ENCODE data around the gene NECTIN4. TPM values are rescaled to one million over a fixed set of nuclear protein-coding genes. Genes with fewer than 3 reads are reported as not detected.

NECTIN4 gene
- total and polyA plus RNA-seq, 10 of the 15 experiments (the other 5 are each of a cell fraction or from before 2014, with no cell fraction given): 2.8 to 8.7 (median 3.7) TPM

DNA sequence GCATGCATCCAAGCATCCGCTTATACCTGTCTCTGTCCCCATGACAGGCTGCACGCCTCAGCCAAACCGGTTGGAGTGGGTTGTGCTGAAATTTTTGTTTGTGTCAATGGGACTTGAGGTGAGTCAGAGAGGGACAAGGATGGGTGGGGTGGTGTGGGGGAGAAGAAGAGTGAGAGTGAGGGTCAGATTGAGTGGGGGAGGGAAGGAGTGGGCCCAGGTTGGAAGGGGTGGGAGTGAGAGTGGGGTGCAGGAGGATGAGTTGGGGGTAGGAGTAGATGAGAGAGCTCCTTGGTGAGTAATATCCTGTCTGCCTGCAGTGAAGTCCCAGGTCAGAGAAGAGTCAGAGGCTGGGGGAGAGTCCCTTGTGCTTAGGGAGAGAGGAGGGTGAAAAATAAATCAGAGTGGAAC is 3.3 kb upstream of the NECTIN4 start:
- BruUV-seq (replicated peaks): no TSS peak
- in situ Hi-C loops (cut with MboI): no loop called here
- Histone ChIP-seq H3K36me3 (ENCODE audit: control insufficient read depth in 2 of 2, insufficient read depth in 2 of 2, low read length in 1 of 2) (no peaks in the 10 kb centered on the region), H3K9me3 (replicated peaks; ENCODE audit: control insufficient read depth, insufficient read depth, low read length) (no peaks in the 10 kb centered on the region), H3K4me3 (no peak overlapping the region), H3K4me2 (ENCODE audit: control insufficient read depth, insufficient read depth) (no peak overlapping the region), H3K27me3 (replicated peaks in 1 of 2; ENCODE audit: control insufficient read depth in 2 of 2, insufficient read depth in 2 of 2, low read length in 1 of 2) (no peaks in the 10 kb centered on the region), H3K4me1 (ENCODE audit: control insufficient read depth, insufficient read depth, low read length) (peaks cover 30% of the 10 kb centered on the region), H3K79me2 (ENCODE audit: control insufficient read depth, insufficient read depth, low read length) (no peaks in the 10 kb centered on the region), H3K27ac (ENCODE audit: control insufficient read depth, insufficient read depth) (no peak overlapping the region), H4K20me1 (ENCODE audit: control insufficient read depth, insufficient read depth) (no peaks in the 10 kb centered on the region), H3K9ac (ENCODE audit: control insufficient read depth, insufficient read depth, low read length) (no peak overlapping the region), H2AFZ (ENCODE audit: control insufficient read depth, low read depth, low read length) (no peak overlapping the region)
- no peak for TF ChIP-seq SREBF1 (IDR thresholded peaks at IDR 0.05; ENCODE audit: low read length)
- TF ChIP-seq IKZF2 (IDR thresholded peaks at IDR 0.05): peak in 1 of 2 experiments; percentile 27; a peak in 1 of 4 replicates
- FAIRE-seq (no peak), DNase-seq (ENCODE audit: low read depth, low spot score) (no peak), ATAC-seq (peak; percentile 27; the same call in 2 of the 3 replicates)
- ChIA-PET POLR2A (interaction anchor here (0.9 to 1.5 kb wide), 2 partner anchors 22 to 24 kb away, joined by 3 to 4 read pairs; no protein-coding TSS in a partner anchor), RAD21 (ENCODE audit: unreplicated experiment) (interaction anchor here (6.7 kb wide), 1 partner anchor 22 kb away, joined by 90 read pairs; the partner anchor contains the start of gene ARHGAP30), SMC1A (ENCODE audit: uncharacterized antibody, unreplicated experiment) (interaction anchor here (0.9 to 7.0 kb wide), 3 partner anchors 19 to 56 kb away, joined by 3 to 110 read pairs (median 4); partner anchors contain the start of gene ARHGAP30), CTCF (interaction anchor here (0.8 to 7.5 kb wide), 7 partner anchors 14 to 98 kb away, joined by 3 to 181 read pairs (median 4); partner anchors contain the start of genes TSTD1 and USF1)
- WGBS (ENCODE audit: insufficient coverage, insufficient replicate concordance, low lambda C conversion rate, missing lambda C conversion rate): 79% methylated on average over 3 of the region's 3 CpGs
- intact Hi-C loops (cut with micrococcal nuclease; ENCODE audit: unreplicated experiment): no loop called here

DNA sequence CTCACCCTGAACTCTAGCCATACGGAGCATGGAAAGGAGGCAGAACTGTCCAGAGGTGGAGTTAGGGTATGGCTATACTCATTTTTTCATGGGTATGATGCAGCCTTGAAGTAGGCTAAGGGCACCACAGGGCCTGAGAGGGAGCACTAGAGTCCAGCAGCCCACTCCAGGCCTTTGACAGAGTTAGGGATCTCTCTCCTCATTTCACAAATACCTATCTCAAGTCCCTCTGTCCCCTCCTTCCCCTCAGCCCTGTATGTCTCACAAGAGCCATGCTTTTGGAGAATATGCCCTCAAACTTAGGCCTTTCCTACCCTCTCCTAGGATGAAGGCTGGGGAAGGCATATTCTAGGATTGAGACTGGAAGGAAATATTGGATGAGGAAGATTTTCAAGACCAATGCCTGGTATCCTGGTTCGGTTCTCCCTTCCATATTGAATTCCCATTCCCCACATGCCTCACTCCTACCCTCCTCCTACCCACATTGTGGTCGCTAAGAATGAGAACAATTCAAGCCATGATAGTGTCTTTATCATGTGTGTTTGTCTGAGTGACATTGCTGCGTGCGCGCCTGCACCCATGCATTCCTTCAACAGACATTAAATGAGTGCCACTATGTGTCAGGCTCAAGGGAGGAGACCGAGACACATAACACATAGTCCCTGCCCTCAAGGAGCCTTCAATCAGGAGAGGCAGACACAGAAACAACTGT is 2.6 kb upstream of the NECTIN4 start:
- Histone ChIP-seq H3K36me3 (ENCODE audit: control insufficient read depth in 2 of 2, insufficient read depth in 2 of 2, low read length in 1 of 2) (no peaks in the 10 kb centered on the region), H3K79me2 (ENCODE audit: control insufficient read depth, insufficient read depth, low read length) (no peaks in the 10 kb centered on the region), H3K4me3 (no peak overlapping the region), H3K27me3 (replicated peaks in 1 of 2; ENCODE audit: control insufficient read depth in 2 of 2, insufficient read depth in 2 of 2, low read length in 1 of 2) (no peaks in the 10 kb centered on the region), H3K9me3 (replicated peaks; ENCODE audit: control insufficient read depth, insufficient read depth, low read length) (no peaks in the 10 kb centered on the region), H3K27ac (ENCODE audit: control insufficient read depth, insufficient read depth) (no peak overlapping the region), H2AFZ (ENCODE audit: control insufficient read depth, low read depth, low read length) (no peak overlapping the region), H3K4me2 (ENCODE audit: control insufficient read depth, insufficient read depth) (no peak overlapping the region), H3K4me1 (ENCODE audit: control insufficient read depth, insufficient read depth, low read length) (peaks cover 26% of the 10 kb centered on the region), H3K9ac (ENCODE audit: control insufficient read depth, insufficient read depth, low read length) (no peak overlapping the region), H4K20me1 (ENCODE audit: control insufficient read depth, insufficient read depth) (no peaks in the 10 kb centered on the region)
- no peak for TF ChIP-seq EGR1 (IDR thresholded peaks at IDR 0.05; ENCODE audit: borderline replicate concordance in 1 of 2, low read depth in 2 of 2, low read length in 2 of 2)
- TF ChIP-seq BCL11A (IDR thresholded peaks at IDR 0.05; ENCODE audit: low read depth, low read length): no peak
- no peak for TF ChIP-seq PAX8 (IDR thresholded peaks at IDR 0.05)
- TF ChIP-seq KLF5 (IDR thresholded peaks at IDR 0.05; ENCODE audit: partially characterized antibody): no peak
- in situ Hi-C loops (cut with MboI) (no loop called here), intact Hi-C loops (cut with micrococcal nuclease; ENCODE audit: unreplicated experiment) (no loop called here)
- DNase-seq (ENCODE audit: low read depth, low spot score) (no peak), FAIRE-seq (no peak), ATAC-seq (no peak)
- RAD21 ChIA-PET (ENCODE audit: unreplicated experiment): interaction anchor here (6.7 kb wide), 1 partner anchor 21 kb away, joined by 90 read pairs; the partner anchor contains the start of gene ARHGAP30
- no TSS peak for BruUV-seq (replicated peaks)
- CTCF ChIA-PET: interaction anchor here (0.6 to 7.5 kb wide), 4 partner anchors 21 to 94 kb away, joined by 3 to 181 read pairs (median 6); partner anchors contain the start of genes TSTD1 and USF1
- SMC1A ChIA-PET (ENCODE audit: uncharacterized antibody, unreplicated experiment): interaction anchor here (0.9 to 7.0 kb wide), 3 partner anchors 20 to 55 kb away, joined by 3 to 110 read pairs (median 4); partner anchors contain the start of gene ARHGAP30
- WGBS (ENCODE audit: insufficient coverage, insufficient replicate concordance, low lambda C conversion rate, missing lambda C conversion rate): 69% methylated on average over 7 of the region's 7 CpGs
- POLR2A ChIA-PET: no interaction called here

All from GM12878 (cell line).